Raji (cell line): ENCODE measurements around the gene TOMM20L.

Source experiments
- POLR2A ChIP-seq: IDR thresholded peaks from 2 replicates; pipeline ENCODE4 v1.6.1; 2011; ENCODE audit warnings: low read depth, low read length, control low read depth; ENCODE audit not compliant: insufficient read depth

Gene TOMM20L

DNA sequence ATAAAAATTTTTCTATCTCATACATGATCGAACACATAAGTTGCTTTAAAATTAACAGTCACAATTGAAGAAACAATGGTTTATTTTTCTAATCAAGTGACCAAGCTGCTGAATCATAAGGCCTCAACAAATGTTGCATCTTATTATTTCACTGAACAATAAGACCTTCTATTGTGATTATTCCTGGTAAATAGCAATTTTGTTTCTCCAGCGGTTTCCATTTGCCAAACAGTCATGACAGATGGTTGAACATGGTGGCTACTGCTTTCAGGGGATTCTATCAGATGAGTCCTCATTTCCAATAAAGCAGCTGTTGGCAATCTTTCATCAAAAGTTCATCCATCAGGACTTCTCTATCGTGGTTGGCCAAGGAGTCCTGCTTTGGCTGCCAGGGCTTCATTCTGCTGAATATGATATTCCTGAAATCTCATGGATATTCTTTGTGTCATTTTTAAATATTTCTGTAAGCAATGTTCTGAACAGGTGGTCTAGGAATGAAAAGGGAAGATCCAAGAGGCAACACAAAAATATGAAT lies 13.0 kb downstream of the TOMM20L start:
- no peak for TF ChIP-seq POLR2A

DNA sequence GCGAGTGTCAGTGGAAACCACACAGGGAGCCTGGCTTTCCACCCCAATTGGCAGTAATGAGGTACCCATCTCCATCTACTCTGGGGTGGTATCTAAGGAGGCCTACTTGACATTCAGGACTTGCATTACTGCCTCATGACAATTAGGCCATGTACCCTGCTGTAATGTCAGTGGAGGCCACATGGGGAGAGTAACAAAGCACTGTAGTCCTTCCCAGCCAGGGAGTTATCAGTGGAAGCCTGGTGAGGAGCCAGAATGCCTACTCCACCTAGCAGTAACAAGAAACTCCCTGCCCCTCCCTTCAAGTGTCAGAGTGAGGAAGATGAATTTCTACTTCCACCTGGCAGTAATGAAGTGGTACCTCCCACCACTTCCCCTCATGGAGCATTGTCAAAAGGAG lies 19.1 kb downstream of the TOMM20L start:
- no peak for TF ChIP-seq POLR2A

DNA sequence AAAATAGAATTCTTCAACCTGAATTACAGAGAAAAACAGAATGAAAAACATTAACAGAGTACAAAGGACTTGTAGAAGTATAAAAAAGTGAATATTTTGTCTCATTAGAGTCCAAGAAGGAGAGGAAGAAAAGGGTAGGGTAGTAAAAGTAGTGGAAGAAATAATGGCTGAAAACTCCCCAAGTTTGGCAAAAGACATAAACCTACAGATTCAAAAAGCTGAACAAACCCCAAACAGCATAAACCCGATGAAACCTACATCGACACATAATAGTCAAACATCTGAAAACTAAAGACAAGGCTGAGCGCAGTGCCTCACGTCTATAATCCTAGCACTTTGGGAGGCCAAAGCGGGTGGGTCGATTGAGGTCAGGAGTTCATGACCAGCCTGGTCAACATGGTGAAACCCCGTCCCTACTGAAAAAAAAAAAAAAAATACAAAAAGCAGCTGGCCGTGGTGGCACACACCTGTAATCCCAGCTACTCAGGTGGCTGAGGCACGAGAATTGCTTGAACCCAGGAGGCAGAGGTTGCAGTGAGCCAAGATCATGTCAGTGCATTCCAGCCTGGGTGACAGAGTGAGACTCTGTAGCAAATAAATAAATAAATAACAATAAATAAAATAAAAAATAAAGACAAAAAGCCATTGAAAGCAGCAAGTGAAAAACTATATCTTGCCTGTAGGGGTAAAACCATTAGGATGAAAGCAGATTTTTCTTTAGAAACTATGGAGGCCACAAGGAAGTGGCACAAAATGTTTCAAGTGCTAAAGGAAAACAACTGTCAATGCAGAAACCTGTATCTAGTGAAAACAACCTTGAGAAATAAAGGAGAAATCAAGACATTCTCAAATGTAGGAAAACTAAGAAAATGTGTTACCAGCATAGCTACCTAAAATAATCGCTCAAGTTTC lies 20.2 kb downstream of the TOMM20L start:
- TF ChIP-seq POLR2A: no peak

DNA sequence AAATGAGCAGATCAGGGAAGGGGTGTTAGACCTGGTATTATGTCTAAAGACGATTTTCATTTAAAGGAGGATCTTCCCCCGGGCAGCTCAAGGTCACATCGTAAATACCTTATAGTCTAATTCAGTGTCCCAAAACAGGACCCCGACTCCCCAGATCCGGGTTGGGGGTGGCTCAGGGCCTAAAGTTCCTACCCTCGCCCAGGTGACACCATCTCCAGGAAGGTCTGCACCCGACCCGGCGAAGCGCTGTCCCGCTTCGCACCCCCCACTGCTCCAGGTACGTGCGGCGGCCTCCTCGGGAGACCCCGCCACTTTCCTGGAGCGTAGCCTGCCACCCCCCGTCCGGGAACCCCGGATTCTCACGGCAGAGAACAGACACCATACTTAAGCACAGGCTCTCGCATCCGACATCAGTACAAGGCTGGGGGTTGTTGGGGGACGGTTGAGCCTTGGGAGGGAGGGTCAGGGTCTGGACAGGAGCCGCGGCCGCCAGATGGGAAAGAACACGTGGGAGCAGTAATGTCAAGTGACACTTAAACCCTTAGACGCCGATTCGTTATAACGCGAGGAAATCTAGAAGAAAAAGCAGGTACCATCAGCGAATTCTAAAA lies 31.0 kb downstream of the TOMM20L start:
- peak; percentile 57 for TF ChIP-seq POLR2A

DNA sequence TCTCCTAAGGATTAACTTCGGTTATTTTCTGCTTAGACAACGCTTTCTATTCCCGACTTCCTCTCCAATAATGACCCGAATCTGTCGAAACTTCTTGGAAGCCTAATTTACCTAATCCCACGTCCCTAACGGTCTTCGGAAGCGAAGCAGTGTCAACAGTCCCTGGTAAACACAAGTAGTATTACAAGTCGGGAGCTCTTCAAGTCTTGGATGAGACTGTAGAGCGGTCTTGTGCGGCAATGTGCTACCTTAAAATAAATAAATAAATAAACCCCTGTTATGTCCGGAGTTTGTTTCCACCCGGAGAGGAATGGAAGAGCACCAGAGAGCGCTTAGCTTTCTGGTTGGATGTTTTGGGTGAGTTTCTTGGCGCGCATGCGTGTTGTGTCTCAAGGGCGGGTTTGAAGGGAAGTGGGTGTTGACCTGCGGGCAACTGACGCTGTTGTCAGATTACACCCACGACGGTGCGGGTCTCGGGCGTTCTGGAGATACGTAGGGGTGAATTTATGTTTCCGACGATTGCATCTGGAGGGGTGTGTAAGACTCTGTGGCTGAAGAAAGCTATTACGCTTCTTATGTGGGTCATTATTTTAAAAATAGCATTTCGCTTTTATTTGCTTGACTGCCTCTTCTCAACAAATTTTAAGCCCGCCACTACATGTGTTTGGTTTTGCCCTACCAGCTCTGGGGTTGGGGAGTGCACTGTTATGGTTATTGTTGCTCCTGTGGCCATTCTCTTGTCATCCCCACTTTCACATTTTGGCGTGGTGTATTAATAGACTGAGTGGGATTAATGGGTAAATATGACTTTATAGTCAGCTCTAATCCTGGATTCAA lies 31.8 kb downstream of the TOMM20L start, which contains the start of the genes KIAA0586 and TIMM9:
Gene KIAA0586 (plus strand): TSS at position 439 of the 837 bp plus-strand sequence. CDS start 546 bp downstream, outside the sequence.
Gene TIMM9 (minus strand): TSS at position 251 of the 837 bp plus-strand sequence. CDS start 15,586 bp downstream, outside the sequence.
- TF ChIP-seq POLR2A: peak; percentile 87

DNA sequence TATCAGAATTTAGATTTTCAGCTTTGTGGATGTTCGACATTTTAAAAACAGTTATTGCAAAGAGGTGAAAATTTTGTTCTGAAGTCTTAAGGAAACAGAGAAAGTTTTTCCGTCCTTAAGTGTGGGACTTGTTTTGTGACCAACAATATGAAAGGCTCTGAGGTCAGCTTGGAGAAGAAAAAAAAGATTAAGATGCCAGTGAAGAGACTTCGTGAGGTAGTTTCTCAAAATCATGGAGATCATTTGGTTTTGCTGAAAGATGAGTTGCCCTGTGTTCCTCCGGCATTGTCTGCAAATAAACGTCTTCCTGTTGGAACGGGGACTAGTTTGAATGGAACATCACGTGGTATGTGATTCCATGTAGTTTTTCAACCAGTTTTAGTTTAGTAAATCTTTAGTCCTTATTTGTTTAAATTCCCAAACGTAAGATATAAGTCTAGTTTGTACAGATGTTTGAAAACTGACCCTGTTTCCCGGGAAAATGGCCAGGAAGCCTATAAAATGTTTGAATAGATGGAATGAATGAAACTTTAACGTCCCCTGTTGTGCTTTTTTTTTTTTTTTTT lies 32.5 kb downstream of the TOMM20L start:
- TF ChIP-seq POLR2A: no peak; the same call in 1 of the 2 replicates

DNA sequence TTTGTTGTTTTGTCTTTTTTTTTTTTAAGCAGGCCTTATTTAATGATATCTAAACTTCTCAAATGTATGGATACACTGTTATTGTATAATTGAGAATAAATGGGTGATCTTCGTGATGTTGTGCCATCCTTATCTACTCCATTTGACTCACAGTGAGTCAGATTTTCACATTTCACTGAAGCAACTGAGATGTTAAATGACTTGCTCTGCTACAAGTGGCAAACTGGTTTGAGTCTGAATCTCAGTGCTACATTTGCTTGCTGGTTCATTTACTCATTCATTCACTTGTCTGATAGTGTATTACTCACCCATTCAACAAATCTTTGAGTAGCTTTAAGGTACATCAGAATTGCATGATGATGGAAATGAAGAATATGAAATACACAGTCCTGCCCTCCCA lies 34.4 kb downstream of the TOMM20L start:
- no peak for TF ChIP-seq POLR2A

DNA sequence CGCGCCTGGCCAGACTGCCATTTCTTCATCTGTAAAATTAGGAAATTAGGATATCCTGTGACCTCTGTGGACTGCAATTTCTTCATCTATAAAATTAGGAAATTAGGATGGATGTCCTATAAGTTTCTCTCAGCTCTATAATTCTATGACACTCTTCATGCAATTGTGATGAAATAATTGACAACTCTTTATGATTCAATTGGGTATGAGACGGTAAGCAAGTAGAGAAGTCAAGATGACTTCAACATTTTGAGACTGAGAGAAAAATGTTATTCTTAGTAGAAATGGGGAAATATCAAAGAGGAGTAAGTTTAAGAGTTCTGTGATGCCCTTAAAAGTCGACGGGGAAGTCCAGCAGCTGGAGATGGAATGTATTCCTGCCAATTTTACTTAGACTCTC lies 43.7 kb downstream of the TOMM20L start:
- no peak for TF ChIP-seq POLR2A

DNA sequence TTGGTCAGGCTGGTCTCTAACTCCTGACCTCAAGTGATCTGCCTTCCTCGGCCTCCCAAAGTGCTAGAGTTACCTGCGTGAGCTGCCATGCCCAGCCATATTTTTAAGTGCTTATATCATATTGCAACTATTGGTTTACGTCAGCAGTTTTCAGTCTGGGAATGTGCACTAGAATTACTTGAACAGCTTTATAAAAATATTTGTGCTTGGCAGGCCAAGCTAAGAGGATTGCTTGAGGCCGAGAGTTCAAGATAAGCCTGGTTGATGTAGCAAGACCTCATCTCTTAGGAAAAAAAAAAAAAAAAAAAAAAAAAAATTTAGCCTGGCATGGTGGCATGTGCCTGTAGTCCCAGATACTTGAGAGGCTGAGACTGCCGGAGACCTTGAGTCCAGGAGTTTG lies 48.9 kb downstream of the TOMM20L start:
- no peak for TF ChIP-seq POLR2A

DNA sequence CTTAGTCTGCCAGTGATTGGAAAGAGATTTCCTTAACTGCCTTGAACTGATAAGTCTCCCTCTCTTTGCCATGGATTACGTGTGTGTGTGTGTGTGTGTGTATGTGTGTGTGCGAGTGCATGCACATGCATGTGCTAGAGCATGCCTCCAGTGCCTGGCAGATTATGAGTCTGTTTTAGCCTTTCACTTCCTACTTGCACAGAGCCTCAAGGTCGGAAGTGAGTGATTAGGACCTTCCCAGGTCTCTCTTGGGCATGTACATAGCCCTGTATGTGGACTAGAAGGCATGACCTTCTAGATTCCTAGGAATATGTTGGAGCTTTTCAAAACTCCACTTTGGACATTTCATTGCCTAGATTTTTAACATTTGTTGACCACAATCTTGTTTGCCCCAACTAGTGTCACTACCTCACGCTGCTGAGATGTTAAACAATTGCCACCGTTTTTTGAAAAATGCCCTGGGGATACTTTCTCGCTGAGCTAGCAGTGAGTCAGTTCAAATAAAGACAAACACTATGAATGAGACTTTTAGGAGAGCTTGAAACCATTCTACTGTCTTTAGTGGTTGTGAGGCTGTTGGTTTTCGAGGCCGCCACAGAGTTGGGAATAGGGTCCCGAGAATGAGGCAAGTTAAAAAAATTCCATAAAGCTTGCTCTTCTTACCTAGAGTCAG lies 60.0 kb downstream of the TOMM20L start:
- TF ChIP-seq POLR2A: no peak
